Measurements from ENCODE around the gene ZNF549.

ZNF549 gene

DNA sequence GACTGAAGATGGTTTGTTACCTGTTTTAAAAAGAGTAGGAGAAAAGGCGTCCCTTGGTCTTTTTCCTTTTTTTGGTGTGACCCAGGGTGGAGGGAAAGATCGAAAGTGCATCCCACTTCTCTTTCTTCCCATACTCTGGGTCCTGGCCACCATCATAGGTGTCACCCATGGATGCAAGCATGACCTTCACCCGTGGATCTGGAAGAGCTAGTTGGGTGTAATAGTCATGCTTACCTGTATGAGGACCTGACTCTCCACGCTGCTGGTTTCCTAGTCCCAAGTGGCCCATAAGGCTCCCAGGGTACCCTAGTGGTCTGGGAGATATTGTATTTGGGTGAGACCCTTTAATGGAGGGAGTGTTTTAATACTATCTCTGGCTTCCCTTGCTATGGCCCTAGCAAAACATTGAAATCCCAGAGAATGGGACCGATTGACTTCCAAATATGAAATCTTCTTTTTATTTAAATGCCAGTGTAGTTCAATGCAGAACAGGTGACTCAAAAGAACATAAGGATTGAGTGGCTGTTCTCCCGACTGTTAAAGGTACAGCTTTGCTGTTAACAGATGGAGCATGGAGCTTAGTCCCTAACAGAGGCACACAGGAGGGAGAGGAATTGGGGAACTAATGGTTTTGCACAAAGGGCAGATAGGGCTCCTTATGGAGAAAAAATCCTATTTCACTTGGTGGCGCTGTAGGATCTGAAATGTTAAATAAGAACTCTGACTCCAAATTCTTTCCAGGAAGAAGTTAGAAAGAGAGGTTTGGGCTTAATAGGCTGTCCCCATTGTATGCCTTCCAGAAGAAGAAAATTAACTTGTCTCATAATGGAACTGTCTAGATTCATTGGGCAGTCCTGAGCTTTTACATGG is 39.5 kb downstream of the ZNF549 start:
- no peak for DNase-seq (ENCODE audit: low read depth in 2 of 2)

DNA sequence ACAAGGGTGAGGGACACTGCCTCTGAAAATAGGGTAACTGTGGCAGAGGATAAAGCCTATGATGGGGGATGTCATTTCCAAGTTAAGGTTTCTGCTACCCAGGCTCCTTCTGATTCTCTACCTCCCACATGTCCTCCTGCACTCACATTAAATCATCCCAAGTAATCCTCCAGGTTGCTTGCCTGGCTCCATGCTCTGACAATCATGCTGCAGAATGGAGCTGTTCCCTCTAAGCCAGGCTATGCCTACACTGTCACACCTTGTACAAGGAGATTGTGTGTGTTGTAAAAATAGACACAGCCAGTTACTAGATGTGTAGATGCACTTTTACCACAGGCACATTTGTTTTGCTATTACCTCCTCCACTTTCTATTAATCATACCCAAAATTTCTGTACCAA is 43.6 kb downstream of the ZNF549 start:
- no peak for DNase-seq (ENCODE audit: low read depth in 2 of 2)

DNA sequence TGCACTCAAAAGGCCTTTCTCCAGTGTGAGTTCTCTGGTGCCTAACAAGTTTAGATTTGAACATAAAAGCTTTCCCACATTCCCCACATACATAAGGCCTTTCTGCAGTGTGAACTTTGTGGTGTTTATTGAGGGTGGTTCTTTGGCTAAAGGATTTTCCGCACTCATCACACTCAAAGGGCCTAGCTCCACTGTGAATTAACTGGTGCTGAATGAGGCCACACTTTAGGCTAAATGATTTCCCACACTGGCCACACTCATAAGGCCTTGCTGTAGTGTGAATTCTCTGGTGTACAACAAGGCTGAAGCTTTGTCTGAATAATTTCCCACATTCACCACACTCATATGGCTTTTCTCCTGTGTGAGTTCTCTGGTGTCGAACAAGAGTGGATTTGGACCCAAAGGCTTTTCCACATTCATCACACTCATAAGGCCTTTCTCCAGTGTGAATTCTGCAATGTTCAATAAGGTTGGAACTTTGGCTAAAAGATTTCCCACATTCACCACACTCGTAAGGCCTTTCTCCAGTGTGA is 45.3 kb downstream of the ZNF549 start:
- no peak for DNase-seq (ENCODE audit: low read depth in 2 of 2)

DNA sequence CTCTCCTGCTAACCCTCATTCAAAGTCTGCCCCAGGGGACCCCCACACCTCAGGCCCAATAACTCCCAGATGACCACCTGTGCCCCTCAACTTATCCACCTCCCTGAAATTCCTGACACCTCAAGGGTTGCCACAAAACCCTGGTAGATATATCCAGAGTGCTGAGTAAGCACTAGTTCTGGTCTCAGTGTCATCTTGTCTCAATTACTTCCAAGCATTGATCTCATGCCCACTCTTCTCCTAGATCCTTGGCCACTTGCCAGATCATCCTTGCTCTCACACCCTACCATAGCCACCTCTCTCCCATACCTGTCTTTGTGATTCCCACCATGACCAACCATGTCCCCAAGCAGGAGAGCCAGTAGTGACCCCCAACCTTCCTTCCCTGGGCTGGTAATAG is 49.5 kb downstream of the ZNF549 start:
- no peak for DNase-seq (ENCODE audit: low read depth in 2 of 2)

DNA sequence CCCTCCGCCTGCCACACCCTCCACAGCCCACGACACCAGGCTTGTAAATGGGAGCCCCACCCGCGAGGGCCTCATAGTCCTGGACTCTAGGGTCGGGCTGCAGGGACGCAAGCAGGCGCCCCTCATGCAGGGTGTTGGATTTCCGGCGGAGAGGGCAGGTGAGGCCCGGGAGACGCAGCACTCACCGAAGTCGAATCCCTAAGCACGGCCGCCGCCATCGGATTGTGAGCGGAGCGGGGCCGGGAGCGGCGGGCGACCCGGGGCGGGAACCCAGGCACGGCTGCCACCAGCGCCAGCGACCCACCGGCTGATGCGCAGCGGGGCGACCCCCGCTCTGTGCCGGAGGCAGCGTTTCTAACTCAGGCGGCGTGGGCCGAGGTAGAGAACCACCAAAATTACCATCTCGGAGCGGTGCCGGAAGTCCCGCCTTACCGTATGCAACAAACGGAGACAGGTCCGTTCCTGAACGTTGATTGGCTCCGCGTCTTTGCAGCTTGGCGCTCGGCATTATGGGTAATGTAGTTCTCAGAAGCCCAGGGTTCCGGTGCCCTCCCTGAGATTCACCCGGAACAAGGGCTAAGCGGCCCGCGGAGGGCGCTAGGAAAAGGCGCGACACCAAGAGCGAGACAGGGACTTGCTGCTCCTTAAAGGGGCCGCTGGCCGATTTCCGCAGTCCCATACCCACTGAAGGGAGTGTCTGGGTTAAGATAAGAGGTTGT is 51.5 kb downstream of the ZNF549 start, which contains the start of gene ZNF416:
Gene ZNF416 (minus strand): TSS at position 425 of the 719 bp plus-strand sequence. CDS start 207 bp downstream, at position 218.
- DNase-seq (ENCODE audit: low read depth in 2 of 2), result peak; percentile 80 to 90

GRCh38 chr19:57583104-57583520 is 56.0 kb downstream of the ZNF549 start:
- no peak for DNase-seq (ENCODE audit: low read depth in 2 of 2)

DNA sequence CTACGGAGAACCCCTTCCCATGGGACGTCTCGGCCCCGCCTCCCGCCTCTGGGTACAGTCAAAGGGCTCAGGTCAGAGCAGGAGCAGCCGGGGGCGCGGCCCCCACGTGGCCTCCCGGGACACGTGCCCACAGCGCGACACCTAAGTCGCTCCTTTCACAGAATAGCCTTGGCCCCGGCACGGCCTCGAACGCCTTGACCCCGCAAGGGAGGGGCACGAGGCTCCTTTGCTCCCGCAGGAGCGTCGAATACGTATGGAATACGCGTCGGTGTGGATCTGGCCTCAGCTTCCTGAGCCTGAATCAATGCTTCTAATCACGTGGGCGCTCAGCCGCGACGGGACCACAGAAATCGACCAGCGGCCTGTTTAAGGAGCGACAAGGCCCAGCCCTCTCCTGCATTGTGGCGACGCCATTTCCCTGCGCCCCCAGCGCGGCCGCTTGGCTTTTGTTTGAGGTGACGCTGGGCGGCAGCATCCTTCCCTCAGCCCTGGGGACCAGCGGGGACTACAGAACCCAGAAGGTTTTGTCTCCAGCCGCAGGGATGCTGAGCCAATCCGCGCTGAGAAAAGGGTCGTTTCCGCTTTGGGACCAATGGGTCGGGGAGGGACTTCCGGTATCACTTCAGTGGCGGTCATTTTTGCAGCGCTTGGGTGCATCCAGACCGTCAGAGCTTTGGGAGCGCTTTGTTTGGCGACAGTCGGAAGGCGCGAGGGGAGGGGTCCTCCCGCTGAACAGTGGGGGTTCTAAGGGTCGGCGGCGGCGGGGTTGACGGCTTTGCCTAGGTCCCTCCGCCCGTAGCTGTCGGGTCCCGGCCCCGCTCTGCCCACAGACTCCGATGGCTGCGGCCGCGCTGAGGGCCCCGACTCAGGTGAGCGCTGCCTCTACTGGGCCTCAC is 56.6 kb downstream of the ZNF549 start, which contains the start of gene ZIK1:
Gene ZIK1 (plus strand): TSS at position 625 of the 896 bp plus-strand sequence. CDS start 212 bp downstream, at position 837.
- peak; percentile 68 to 79 for DNase-seq (ENCODE audit: low read depth in 2 of 2)

DNA sequence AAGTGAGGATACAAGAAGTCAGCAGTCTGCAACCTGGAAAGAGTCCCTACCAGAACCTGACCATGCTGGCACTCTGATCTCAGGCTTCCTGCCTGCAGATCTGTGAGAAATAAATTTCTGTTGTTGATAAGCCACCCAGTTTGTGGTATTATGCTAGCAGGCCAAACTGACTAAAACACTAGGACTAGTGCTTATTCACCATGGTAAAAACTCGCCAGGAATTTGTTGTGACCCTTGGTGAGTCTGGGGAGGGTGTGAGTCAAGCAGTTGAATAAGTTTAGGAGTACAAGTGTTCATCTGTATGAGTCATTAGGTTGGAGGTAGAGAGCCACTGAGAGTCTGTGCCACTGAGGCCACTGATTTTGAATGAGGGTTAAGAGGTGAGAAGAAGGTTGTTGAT is 60.4 kb downstream of the ZNF549 start:
- no peak for DNase-seq (ENCODE audit: low read depth in 2 of 2)

DNA sequence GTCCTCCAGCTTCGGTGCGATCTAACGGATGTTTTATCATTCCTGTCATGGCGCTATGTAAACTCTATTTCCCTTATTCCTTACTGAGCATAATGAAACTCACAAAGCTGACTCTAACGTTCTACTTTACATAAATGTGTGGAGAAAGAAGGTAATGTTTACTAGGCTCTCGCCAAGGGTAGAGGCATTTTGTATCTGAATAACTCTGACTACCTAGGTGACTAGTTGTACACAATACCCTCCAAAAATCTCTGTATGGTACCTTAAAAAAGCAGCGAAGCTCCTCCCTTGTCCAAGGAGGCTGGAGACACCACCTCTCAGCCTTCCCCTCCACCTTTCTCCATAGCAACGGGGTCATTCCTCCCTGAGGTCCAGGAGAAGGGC is 72.2 kb downstream of the ZNF549 start:
- no peak for DNase-seq (ENCODE audit: low read depth in 2 of 2)

- peak; percentile 76 to 83 for DNase-seq (ENCODE audit: low read depth in 2 of 2)
Measured at GRCh38 chr19:57599761-57600383, 72.7 kb downstream of the ZNF549 start, which contains the start of gene ZNF530. Gene ZNF530 (plus strand): TSS chr19:57599885. CDS start chr19:57604346, 4,461 bp downstream.

DNA sequence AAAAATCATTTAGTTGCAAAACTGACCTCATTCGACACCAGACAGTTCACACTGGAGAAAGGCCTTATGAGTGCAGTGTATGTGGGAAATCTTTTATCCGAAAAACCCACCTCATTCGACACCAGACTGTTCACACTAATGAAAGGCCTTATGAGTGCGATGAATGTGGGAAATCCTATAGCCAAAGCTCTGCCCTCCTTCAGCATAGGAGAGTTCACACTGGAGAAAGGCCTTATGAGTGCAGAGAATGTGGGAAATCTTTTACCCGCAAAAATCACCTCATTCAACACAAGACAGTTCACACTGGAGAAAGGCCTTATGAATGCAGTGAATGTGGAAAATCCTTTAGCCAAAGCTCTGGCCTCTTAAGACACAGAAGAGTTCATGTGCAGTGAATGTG is 79.8 kb downstream of the ZNF549 start:
- DNase-seq (ENCODE audit: low read depth in 2 of 2), result no peak
